ENCODE measurements around the gene GGA1. TPM values are rescaled to one million over a fixed set of nuclear protein-coding genes. Genes with fewer than 3 reads are reported as not detected.

Gene GGA1
- total RNA-seq, 2 experiments from 2014 or later = 57.0 to 60.9 TPM

- ChIA-PET POLR2A (interaction anchor here (1.1 to 9.5 kb wide), 7 partner anchors 8 to 41 kb away, joined by 3 to 107 read pairs (median 15); partner anchors contain the start of genes GGA1 and PDXP), CTCF (interaction anchor here (7.4 kb wide), 1 partner anchor 41 kb away, joined by 171 read pairs; the partner anchor contains the start of genes LGALS1 and NOL12)
- Histone ChIP-seq H3K4me3 (ENCODE audit: low read length) (peak overlapping the region; percentile 97), H3K27me3 (ENCODE audit: control insufficient read depth in 1 of 2, insufficient read depth in 2 of 2, low read length in 2 of 2) (no peaks in the 10 kb centered on the region), H3K27ac (ENCODE audit: low read depth in 1 of 2, low read length in 2 of 2) (peak overlapping the region; percentile 65 to 77), H3K4me1 (ENCODE audit: insufficient read depth, low read length) (peaks cover 87% of the 10 kb centered on the region), H3K9me3 (ENCODE audit: control insufficient read depth in 1 of 2, insufficient read depth in 1 of 2, low read length in 2 of 2) (no peaks in the 10 kb centered on the region), H3K36me3 (ENCODE audit: insufficient read depth, low read length) (peaks cover 38% of the 10 kb centered on the region)
- no peaks in the 10 kb centered on the region for H3K9me3 Mint-ChIP-seq
- TF ChIP-seq, protein P1, sequence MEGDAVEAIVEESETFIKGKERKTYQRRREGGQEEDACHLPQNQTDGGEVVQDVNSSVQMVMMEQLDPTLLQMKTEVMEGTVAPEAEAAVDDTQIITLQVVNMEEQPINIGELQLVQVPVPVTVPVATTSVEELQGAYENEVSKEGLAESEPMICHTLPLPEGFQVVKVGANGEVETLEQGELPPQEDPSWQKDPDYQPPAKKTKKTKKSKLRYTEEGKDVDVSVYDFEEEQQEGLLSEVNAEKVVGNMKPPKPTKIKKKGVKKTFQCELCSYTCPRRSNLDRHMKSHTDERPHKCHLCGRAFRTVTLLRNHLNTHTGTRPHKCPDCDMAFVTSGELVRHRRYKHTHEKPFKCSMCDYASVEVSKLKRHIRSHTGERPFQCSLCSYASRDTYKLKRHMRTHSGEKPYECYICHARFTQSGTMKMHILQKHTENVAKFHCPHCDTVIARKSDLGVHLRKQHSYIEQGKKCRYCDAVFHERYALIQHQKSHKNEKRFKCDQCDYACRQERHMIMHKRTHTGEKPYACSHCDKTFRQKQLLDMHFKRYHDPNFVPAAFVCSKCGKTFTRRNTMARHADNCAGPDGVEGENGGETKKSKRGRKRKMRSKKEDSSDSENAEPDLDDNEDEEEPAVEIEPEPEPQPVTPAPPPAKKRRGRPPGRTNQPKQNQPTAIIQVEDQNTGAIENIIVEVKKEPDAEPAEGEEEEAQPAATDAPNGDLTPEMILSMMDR (IDR thresholded peaks at IDR 0.05) = no peak
- DNase-seq (peak in 3 of 14 experiments; percentile 39 to 66 (median 64)), ATAC-seq (ENCODE audit: poor library complexity) (peak; percentile 20)
- peaks cover 67% of the 10 kb centered on the region for H3K4me1 Mint-ChIP-seq (ENCODE audit: low read depth)
- peaks cover 45% of the 10 kb centered on the region for H3K36me3 Mint-ChIP-seq (ENCODE audit: low read depth)
- no peaks in the 10 kb centered on the region for H3K27me3 Mint-ChIP-seq
- intact Hi-C loops (cut with DNase I, micrococcal nuclease) = loop anchor here in 1 of 2 experiments (2.0 kb wide), 1 partner anchor 19 kb away; the partner anchor contains the start of gene PDXP
- peak overlapping the region; percentile 100 for H3K4me3 Mint-ChIP-seq
- peak overlapping the region; percentile 90 for H3K27ac Mint-ChIP-seq
Measured at GRCh38 chr22:37639771-37640590, 31.3 kb downstream of the GGA1 start.

- Histone ChIP-seq H3K27me3 (ENCODE audit: control insufficient read depth in 1 of 2, insufficient read depth in 2 of 2, low read length in 2 of 2) (no peaks in the 10 kb centered on the region), H3K27ac (ENCODE audit: low read depth in 1 of 2, low read length in 2 of 2) (peak overlapping the region; percentile 65 to 77), H3K4me3 (ENCODE audit: low read length) (peak overlapping the region; percentile 97), H3K9me3 (ENCODE audit: control insufficient read depth in 1 of 2, insufficient read depth in 1 of 2, low read length in 2 of 2) (no peaks in the 10 kb centered on the region), H3K4me1 (ENCODE audit: insufficient read depth, low read length) (peaks cover 83% of the 10 kb centered on the region), H3K36me3 (ENCODE audit: insufficient read depth, low read length) (peaks cover 47% of the 10 kb centered on the region)
- intact Hi-C loops (cut with DNase I, micrococcal nuclease) = loop anchor here in 1 of 2 experiments (2.0 kb wide), 1 partner anchor 18 kb away; the partner anchor contains the start of gene PDXP
- Mint-ChIP-seq H3K9me3 (no peaks in the 10 kb centered on the region), H3K4me3 (peak overlapping the region; percentile 100), H3K27me3 (no peaks in the 10 kb centered on the region), H3K36me3 (ENCODE audit: low read depth) (peaks cover 54% of the 10 kb centered on the region), H3K4me1 (ENCODE audit: low read depth) (peaks cover 60% of the 10 kb centered on the region), H3K27ac (peak overlapping the region; percentile 90)
- DNase-seq (peak in 9 of 14 experiments; percentile 27 to 68 (median 50)), ATAC-seq (ENCODE audit: poor library complexity) (peak; percentile 19)
- ChIA-PET POLR2A (interaction anchor here (0.6 to 9.5 kb wide), 10 partner anchors 9 to 234 kb away, joined by 3 to 107 read pairs (median 12); partner anchors contain the start of genes GGA1, LGALS1 and PDXP), CTCF (interaction anchor here (7.4 kb wide), 1 partner anchor 40 kb away, joined by 171 read pairs; the partner anchor contains the start of genes LGALS1 and NOL12)
- TF ChIP-seq, protein P1 (IDR thresholded peaks at IDR 0.05) = no peak
Measured at GRCh38 chr22:37640591-37641560, 32.2 kb downstream of the GGA1 start.
